ENCODE data around the gene CBX3.
"Not testable (repeated sequence)": the region's sequence is repeated elsewhere in the genome, so short reads cannot be mapped to it uniquely, and the experiment has no call there.

CBX3 gene

DNA sequence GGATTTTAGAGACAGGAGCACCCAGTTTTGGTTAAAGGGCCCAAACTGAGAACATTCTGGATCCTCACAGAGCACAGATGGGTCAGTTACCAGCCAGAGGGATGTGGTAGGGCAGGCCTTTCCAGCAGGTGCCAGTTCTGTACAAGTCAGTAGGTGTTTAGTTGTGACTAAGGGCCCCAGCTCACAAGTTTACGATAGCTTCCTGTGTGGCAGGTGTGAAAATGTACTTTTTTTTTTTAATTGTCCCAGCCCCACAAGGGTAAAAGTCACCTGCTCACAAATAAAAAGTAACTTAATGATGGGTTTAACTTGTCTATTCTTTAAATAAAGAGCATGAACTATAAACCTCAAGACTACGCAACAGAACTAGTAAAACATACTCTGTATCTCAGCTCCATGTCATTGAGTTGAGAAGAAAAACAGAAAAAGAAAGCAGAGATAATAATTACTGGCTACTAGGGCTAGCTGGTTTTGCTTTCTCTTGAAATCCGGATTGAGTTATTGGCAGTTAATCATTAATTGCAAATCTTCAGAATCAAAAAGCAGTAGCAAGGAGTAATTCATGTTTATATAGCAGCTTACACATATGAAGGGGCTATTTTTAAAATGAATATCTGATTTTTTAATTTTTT lies 34.1 kb upstream of the CBX3 start:
- DNase-seq, result no peak

DNA sequence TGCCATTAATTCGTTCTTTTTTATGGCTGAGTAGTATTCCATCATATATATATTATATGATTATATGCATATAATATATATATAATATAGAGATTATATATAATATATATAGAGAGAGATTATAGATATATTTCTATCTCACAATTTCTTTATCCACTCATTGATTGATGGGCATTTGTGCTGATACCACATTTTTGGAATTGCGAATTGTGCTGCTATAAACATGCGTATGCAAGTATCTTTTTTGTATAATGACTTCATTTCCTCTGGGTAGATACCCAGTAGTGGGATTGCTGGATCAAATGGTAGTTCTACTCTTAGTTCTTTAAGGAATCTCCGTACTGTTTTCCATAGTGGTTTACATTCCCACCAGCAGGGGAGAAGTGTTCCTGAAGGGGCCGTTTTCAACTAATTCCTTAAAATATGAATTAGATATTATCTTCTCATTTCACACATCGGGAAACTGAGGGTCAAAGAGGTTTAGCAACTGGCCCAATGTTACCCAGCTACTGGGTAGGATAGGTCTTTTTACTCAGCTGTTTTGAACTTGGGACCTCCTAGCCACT lies 33.0 kb upstream of the CBX3 start:
- DNase-seq, result no peak

- no peak for DNase-seq
Observed at GRCh38 chr7:26169271-26169670, 32.3 kb upstream of the CBX3 start.

GRCh38 chr7:26170663-26171062 lies 30.9 kb upstream of the CBX3 start:
- DNase-seq, result no peak

DNA sequence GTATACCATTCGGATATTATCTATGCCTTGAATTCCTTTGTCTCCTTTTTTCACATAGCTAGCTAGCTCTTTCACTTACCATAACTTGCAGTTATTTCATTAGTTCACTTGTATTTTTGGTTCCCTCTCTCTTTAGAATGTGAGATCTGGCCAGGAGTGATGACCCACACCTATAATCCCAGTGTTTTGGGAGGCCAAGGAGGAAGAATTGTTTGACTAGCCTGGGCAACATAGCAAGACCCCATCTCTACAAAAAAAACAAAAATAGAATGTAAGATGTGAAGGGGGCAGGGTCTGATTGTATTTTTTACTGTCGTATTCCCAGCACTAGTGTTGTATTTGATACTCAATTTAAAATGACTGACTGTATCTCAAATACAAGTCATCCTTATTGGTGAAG lies 29.9 kb upstream of the CBX3 start:
- DNase-seq, result no peak

DNA sequence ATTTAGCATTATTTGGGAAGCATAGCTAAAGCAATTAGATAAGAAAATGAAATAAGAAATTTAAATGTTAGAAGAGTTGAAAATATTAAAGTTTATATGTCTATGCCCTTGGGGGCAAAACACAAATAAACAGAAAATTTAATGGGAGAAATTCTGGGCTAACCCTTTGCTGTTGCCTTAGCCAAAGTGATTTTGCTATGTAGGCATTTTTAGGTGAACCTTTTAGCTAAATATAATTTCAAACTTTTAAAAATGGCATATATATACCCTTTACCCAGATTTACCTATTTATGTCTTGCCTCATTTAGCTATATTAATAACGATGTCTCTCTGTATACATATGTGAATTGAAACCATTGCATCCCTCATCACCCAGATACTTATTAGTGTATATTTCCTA lies 29.5 kb upstream of the CBX3 start:
- DNase-seq, result no peak

- not testable (repeated sequence) for DNase-seq
Observed at GRCh38 chr7:26175903-26176302, 25.6 kb upstream of the CBX3 start.

GRCh38 chr7:26176696-26177095 lies 24.8 kb upstream of the CBX3 start:
- DNase-seq, result not testable (repeated sequence)

DNA sequence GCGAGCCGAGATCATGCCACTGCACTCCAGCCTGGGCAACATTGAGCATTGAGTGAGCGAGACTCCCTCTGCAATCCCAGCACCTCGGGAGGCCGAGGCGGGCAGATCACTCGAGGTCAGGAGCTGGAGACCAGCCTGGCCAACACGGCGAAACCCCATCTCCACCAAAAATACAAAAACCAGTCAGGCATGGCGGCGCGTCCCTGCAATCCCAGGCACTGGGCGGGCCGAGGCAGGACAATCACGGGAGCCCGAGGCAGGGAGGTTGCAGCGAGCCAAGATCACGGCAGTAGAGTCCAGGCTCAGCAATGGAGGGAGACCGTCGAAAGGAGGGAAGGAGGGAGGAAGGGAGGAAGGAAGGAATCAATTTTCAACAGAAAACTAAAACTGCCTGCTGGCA lies 24.3 kb upstream of the CBX3 start:
- DNase-seq, result not testable (repeated sequence)

DNA sequence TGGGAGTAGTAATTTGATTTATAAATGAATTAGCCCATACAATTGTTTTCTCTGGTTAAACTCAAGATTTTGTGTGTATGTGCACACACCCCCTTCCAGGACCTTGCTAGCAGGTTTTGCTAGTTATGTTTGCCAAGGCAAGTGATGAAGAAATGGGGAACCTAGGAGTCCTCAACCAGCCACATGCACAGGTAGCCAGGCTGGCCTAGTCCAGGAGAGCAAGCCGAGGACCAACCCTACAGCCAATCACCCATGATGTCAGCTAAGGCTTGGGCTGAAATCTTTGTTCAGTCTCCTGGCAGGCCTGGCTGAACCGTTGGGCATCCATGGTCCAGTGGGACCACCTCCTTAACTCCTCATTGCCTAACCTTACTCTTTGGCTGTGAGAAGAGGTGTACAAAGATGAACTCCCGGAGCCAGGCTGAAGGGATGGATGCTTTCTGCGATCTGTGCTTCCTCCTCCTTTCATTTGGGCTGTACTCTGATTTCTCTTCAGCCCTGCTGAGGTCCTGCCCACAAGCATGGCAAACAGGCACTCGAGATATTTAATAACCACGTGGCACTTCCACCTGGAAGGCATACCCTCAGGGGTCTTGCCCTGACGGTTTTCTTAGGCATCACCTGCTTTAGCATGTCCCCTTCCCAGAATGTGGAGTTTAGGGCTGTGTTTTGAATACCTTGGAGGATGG lies 23.1 kb upstream of the CBX3 start:
- no peak for DNase-seq

- no peak for DNase-seq
Observed at GRCh38 chr7:26179422-26179821, 22.1 kb upstream of the CBX3 start.

DNA sequence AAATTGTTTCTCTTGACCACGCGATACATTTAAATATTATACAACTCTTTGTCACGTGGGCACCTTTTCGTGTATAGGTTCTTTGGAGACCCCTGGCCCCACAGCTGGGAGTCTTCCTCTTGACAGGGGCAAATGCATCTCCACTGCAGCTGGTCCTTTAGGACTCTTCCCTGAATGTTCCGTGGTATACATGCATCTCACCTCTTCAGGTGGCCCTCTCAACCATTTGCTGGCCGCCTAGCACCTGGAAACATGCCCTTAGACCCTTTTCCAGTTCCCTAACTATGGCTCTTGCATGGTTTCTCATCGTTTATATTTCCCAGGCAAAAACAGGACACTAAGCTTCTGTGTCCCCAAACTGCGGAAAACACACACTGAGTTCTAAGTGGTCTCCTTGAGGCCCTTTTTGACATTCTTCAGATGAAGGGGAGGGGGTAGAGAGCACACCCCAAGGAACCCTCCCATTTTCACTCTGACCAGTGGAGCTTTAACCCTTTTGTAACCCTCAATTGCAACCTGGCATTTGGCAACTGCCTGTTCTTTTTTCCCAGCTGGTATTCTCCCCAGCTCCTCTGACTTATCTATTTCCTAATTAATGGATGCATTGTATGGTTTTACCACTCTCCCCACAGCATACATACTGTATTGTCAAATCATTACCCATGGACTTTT lies 21.6 kb upstream of the CBX3 start:
- DNase-seq, result no peak

GRCh38 chr7:26180792-26181198 lies 20.8 kb upstream of the CBX3 start:
- no peak for DNase-seq

DNA sequence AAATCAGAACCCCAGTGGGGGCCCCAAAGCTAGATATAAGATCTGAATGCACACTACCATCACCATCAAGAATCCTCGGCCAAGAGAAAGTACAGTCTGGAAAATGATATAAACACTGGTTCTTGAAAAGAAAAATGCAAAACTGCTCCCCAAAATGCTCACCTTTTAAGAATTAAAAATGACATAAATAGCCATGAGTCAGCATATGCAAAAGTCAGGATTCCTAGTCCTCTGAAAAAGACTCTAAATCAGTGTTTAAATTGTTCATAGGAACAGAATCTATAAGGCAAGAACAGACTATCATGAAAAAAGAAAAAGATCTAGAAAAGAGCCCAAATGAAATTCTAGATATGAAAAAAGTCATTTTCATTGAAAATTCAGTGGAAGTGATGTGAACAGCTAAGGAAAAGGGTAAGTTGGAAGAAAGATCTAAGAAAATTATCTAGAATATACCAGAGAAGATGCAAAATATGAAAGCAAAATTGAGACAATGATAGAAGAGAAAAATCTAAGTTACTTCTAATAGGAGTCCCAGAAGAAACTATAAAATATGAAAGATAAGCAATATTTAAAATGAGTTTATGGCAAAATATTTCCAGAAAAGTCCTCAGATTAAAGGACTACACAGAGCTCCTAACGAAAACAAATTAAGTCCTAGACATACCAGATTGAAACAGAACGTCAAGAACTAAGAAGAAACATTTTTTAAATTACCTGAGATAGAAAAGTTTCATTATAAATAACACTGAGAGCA lies 19.9 kb upstream of the CBX3 start:
- DNase-seq, result no peak

DNA sequence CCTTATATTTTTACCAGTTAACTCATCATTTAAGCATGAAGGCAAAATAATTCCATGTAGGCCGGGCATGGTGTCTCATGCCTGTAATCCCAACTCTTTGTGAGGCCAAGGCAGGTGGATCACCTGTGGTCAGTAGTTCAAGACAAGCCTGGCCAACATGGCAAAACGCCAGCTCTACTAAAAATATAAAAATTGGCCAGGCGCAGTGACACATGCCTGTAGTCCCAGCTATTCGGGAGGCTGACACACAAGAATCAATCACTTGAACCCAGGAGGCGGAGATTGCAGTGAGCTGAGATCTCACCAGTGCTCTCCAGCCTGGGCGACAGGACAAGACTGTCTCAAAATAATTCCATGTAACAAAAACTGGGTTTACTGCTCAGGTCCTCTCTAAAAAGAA lies 19.3 kb upstream of the CBX3 start:
- DNase-seq, result no peak

DNA sequence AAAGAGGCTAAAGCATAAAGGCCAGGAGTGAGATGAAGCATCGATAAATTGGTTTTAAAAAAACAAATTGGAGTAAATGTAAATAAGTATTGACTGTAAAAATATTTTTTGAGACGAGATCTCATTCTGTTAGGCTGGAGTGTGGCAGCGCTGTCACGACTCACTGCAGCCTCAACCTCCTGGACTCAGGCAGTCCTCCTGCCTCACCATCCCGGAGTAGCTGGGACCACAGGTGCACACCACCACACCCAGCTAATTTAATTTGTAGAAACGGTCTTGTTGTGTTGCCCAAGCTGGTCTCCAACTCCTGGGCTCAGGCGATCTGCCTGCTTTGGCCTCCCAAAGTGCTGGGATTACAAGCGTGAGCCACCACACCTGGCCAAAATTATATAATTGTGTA lies 18.8 kb upstream of the CBX3 start:
- DNase-seq, result no peak

DNA sequence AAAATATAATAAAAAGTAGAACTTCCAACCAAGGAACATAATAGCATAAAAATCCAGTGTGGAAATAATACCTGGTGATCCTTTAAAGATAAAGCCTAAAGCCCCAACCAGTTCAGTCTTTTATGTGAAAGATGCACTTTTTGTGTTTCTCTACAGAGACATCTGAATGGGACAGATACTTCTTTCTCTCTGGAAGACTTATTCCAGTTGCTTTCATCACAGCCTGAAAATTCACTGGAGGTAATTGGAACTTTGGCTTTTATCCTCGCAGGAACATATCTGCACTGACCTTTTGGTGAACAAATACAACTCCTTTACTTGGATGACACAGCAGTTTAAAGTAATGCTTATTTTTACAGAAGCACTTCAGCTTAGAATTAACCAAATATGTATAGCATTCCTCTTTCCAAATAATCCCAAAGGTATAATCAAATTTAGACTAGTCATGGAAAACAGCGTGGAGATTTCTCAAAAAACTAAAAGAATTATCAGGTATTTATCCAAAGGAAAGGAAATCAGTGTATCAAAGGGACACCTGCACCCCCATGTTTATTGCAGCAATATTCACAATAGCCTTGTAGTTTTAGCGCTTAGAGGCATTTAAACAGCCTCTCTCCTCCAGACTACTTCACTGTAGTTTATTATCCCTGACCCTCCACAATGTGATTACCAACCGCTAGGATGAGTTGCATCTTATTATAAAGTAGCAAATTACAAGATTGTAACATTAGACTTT lies 17.8 kb upstream of the CBX3 start:
- no peak for DNase-seq

DNA sequence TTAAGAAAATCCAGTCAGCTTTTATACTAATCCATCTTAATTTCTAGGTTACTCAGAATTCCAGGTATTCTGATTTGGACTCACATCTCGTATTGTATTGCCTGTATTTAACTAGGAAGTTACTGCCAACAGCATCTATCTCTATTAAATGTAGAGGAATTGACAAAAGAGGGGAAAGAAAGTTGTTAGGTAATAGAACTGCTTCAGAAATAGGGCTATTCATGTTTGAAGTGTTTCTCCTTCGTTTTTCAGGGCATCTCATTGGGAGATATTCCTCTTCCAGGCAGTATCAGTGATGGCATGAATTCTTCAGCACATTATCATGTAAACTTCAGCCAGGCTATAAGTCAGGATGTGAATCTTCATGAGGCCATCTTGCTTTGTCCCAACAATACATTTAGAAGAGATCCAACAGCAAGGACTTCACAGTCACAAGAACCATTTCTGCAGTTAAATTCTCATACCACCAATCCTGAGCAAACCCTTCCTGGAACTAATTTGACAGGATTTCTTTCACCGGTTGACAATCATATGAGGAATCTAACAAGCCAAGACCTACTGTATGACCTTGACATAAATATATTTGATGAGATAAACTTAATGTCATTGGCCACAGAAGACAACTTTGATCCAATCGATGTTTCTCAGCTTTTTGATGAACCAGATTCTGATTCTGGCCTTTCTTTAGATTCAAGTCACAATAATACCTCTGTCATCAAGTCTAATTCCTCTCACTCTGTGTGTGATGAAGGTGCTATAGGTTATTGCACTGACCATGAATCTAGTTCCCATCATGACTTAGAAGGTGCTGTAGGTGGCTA lies 17.1 kb upstream of the CBX3 start:
- not testable (repeated sequence) for DNase-seq

- no peak for DNase-seq
Observed at GRCh38 chr7:26185131-26185843, 16.3 kb upstream of the CBX3 start.

DNA sequence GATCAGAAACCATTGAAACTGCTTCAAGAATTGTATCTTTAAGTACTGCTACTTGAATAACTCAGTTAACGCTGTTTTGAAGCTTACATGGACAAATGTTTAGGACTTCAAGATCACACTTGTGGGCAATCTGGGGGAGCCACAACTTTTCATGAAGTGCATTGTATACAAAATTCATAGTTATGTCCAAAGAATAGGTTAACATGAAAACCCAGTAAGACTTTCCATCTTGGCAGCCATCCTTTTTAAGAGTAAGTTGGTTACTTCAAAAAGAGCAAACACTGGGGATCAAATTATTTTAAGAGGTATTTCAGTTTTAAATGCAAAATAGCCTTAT lies 15.7 kb upstream of the CBX3 start:
- DNase-seq, result no peak
